ENCODE results near the gene FOXJ1. TPM values are rescaled to one million over a fixed set of nuclear protein-coding genes. Genes with fewer than 3 reads are reported as not detected.

The FOXJ1 gene
- polyA plus RNA-seq, 2 of the 4 experiments (the other 2 are of a cell fraction): 0.09 to 0.50 TPM

DNA sequence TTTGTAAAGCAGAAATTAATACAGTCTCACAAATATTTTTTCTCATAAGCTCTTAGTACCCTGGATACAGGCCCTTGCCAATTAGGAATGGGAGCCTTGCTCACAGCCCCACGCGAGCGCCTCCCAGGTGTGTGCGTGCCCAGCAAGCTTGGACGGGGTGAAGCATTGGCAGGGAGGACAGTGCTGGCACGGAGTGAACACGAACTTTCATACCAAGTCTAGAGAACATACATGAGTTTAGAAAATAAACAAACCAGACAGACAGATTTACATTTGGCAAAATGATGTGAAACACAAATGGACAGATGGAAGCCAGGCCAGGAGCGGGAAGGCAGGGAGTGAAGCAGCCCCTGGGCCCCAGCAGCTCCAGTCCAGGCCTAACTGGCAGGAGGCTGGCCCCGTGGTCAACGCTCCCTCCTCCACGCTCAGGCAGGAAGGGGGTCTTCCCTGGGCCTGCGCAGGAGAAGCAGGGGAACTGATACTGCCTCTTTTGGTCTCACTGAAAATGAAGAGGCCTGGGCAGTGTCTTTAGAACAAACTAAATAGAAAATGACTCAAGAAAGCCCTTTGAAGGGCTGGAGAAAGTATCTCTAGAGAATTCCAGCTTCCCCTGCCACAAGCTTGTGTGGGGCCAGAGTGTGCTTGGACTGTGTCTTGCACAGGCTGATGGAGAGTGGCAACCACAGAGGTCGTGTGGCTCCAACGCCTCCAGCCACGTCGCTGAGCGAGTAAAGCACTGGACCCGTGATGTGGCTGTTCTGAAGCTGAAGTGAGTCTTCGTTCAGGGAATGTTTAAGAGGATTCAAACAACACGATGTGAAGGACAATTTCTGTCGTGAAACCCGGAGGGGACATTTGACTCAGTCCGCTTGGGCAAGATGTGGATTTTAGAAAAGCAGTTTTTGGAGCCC lies 9.9 kb upstream of the FOXJ1 start:
- POLR2A ChIA-PET: no interaction called here
- WGBS (ENCODE audit: missing lambda C conversion rate): 83% methylated on average over 23 of the region's 23 CpGs

DNA sequence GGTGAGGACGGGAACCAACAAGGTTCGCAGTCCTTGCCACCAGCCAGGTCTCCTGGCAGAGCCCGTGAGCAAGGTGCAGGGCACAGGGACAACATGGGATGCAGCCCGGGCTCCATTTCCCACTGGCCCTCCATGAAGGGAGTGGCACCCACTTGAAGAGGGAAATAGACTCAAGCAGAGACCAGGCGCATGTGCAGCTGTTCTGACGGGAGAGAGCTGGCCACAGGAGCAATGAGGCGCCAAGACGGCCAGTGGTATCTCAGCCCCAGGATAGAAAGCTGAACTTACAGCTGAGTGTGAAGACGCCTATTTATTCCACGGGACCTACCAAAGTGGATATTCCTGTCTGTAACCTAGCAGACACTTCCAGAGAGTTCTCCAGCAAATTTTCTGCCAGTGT lies 8.2 kb upstream of the FOXJ1 start:
- Histone ChIP-seq H3K4me1 (no peaks in the 10 kb centered on the region), H3K27ac (no peak overlapping the region), H3K4me2 (no peak overlapping the region), H3K9me3 (no peaks in the 10 kb centered on the region), H3K4me3 (no peak overlapping the region)
- TF ChIP-seq RCOR1 (IDR thresholded peaks at IDR 0.05; ENCODE audit: low read depth, low read length) (no peak), CHD4 (IDR thresholded peaks at IDR 0.05; ENCODE audit: borderline replicate concordance) (no peak), KDM5A (IDR thresholded peaks at IDR 0.05) (no peak), HOXA7 (CRISPR knock-in tag; IDR thresholded peaks at IDR 0.05) (no peak), NPAS2 (CRISPR knock-in tag; IDR thresholded peaks at IDR 0.05; ENCODE audit: borderline replicate concordance) (no peak), HDAC2 (IDR thresholded peaks at IDR 0.05) (no peak), EP300 (IDR thresholded peaks at IDR 0.05) (no peak), POLR2A (IDR thresholded peaks at IDR 0.05; ENCODE audit: low read length) (no peak), JUNB (IDR thresholded peaks at IDR 0.05) (no peak), BHLHE40 (IDR thresholded peaks at IDR 0.05; ENCODE audit: low read depth, low read length) (no peak), EHMT2 (IDR thresholded peaks at IDR 0.05; ENCODE audit: low read depth) (no peak), JUN (IDR thresholded peaks at IDR 0.05) (no peak), POLR2AphosphoS2 (conservative IDR thresholded peaks at IDR 0.05; ENCODE audit: low read length) (no peak), HEYL (CRISPR knock-in tag; IDR thresholded peaks at IDR 0.05) (no peak), FOSL2 (IDR thresholded peaks at IDR 0.05) (no peak), FOSL2 (CRISPR knock-in tag; IDR thresholded peaks at IDR 0.05) (no peak)
- TF ChIP-seq, protein P1, sequence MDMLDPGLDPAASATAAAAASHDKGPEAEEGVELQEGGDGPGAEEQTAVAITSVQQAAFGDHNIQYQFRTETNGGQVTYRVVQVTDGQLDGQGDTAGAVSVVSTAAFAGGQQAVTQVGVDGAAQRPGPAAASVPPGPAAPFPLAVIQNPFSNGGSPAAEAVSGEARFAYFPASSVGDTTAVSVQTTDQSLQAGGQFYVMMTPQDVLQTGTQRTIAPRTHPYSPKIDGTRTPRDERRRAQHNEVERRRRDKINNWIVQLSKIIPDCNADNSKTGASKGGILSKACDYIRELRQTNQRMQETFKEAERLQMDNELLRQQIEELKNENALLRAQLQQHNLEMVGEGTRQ (IDR thresholded peaks at IDR 0.05): no peak
- TF ChIP-seq, protein P2, sequence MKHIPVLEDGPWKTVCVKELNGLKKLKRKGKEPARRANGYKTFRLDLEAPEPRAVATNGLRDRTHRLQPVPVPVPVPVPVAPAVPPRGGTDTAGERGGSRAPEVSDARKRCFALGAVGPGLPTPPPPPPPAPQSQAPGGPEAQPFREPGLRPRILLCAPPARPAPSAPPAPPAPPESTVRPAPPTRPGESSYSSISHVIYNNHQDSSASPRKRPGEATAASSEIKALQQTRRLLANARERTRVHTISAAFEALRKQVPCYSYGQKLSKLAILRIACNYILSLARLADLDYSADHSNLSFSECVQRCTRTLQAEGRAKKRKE (CRISPR knock-in tag; IDR thresholded peaks at IDR 0.05; ENCODE audit: low read depth): no peak
- TF ChIP-seq, protein P3, sequence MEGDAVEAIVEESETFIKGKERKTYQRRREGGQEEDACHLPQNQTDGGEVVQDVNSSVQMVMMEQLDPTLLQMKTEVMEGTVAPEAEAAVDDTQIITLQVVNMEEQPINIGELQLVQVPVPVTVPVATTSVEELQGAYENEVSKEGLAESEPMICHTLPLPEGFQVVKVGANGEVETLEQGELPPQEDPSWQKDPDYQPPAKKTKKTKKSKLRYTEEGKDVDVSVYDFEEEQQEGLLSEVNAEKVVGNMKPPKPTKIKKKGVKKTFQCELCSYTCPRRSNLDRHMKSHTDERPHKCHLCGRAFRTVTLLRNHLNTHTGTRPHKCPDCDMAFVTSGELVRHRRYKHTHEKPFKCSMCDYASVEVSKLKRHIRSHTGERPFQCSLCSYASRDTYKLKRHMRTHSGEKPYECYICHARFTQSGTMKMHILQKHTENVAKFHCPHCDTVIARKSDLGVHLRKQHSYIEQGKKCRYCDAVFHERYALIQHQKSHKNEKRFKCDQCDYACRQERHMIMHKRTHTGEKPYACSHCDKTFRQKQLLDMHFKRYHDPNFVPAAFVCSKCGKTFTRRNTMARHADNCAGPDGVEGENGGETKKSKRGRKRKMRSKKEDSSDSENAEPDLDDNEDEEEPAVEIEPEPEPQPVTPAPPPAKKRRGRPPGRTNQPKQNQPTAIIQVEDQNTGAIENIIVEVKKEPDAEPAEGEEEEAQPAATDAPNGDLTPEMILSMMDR (IDR thresholded peaks at IDR 0.05): no peak
- CTCF ChIA-PET: interaction anchor here (1.1 to 21.1 kb wide), 8 partner anchors 9 to 149 kb away, joined by 4 to 206 read pairs (median 6); no protein-coding TSS in a partner anchor
- 86% methylated on average over 10 of the region's 10 CpGs for WGBS (ENCODE audit: missing lambda C conversion rate)
- FAIRE-seq (no peak), DNase-seq (ENCODE audit: low read depth in 1 of 2, low spot score in 1 of 2) (no peak), ATAC-seq (no peak)
- POLR2A ChIA-PET: no interaction called here

More for the DNA sequence above, 9.9 kb upstream of the FOXJ1 start:
- TF ChIP-seq, protein P4, sequence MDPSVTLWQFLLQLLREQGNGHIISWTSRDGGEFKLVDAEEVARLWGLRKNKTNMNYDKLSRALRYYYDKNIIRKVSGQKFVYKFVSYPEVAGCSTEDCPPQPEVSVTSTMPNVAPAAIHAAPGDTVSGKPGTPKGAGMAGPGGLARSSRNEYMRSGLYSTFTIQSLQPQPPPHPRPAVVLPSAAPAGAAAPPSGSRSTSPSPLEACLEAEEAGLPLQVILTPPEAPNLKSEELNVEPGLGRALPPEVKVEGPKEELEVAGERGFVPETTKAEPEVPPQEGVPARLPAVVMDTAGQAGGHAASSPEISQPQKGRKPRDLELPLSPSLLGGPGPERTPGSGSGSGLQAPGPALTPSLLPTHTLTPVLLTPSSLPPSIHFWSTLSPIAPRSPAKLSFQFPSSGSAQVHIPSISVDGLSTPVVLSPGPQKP (IDR thresholded peaks at IDR 0.05; ENCODE audit: low read depth, low read length): no peak
- TF ChIP-seq FOSL2 (IDR thresholded peaks at IDR 0.05) (no peak), FOSL2 (CRISPR knock-in tag; IDR thresholded peaks at IDR 0.05) (no peak), SMC3 (IDR thresholded peaks at IDR 0.05) (no peak), HDAC2 (IDR thresholded peaks at IDR 0.05) (no peak), POLR2AphosphoS2 (conservative IDR thresholded peaks at IDR 0.05; ENCODE audit: low read length) (no peak), POLR2A (IDR thresholded peaks at IDR 0.05; ENCODE audit: low read length) (no peak), NFE2L2 (conservative IDR thresholded peaks at IDR 0.05; ENCODE audit: low read length) (no peak), TFCP2L1 (CRISPR knock-in tag; IDR thresholded peaks at IDR 0.05) (no peak), GATA3 (IDR thresholded peaks at IDR 0.05; ENCODE audit: borderline replicate concordance) (no peak), HOXB5 (CRISPR knock-in tag; IDR thresholded peaks at IDR 0.05) (no peak), EHMT2 (IDR thresholded peaks at IDR 0.05; ENCODE audit: low read depth) (no peak), SREBF2 (IDR thresholded peaks at IDR 0.05) (no peak)
- TF ChIP-seq, protein P5, sequence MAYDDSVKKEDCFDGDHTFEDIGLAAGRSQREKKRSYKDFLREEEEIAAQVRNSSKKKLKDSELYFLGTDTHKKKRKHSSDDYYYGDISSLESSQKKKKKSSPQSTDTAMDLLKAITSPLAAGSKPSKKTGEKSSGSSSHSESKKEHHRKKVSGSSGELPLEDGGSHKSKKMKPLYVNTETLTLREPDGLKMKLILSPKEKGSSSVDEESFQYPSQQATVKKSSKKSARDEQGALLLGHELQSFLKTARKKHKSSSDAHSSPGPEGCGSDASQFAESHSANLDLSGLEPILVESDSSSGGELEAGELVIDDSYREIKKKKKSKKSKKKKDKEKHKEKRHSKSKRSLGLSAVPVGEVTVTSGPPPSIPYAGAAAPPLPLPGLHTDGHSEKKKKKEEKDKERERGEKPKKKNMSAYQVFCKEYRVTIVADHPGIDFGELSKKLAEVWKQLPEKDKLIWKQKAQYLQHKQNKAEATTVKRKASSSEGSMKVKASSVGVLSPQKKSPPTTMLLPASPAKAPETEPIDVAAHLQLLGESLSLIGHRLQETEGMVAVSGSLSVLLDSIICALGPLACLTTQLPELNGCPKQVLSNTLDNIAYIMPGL (CRISPR knock-in tag; IDR thresholded peaks at IDR 0.05; ENCODE audit: borderline replicate concordance): no peak
- TF ChIP-seq, protein P6, sequence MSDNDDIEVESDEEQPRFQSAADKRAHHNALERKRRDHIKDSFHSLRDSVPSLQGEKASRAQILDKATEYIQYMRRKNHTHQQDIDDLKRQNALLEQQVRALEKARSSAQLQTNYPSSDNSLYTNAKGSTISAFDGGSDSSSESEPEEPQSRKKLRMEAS (IDR thresholded peaks at IDR 0.05): no peak
- TF ChIP-seq, protein P7, sequence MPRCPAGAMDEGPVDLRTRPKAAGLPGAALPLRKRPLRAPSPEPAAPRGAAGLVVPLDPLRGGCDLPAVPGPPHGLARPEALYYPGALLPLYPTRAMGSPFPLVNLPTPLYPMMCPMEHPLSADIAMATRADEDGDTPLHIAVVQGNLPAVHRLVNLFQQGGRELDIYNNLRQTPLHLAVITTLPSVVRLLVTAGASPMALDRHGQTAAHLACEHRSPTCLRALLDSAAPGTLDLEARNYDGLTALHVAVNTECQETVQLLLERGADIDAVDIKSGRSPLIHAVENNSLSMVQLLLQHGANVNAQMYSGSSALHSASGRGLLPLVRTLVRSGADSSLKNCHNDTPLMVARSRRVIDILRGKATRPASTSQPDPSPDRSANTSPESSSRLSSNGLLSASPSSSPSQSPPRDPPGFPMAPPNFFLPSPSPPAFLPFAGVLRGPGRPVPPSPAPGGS (IDR thresholded peaks at IDR 0.05): no peak
- Histone ChIP-seq H3K9me3 (no peaks in the 10 kb centered on the region), H3K4me1 (no peaks in the 10 kb centered on the region), H3K4me2 (no peak overlapping the region), H3K4me3 (no peak overlapping the region), H3K27ac (no peak overlapping the region)
- no peak for DNase-seq (ENCODE audit: low read depth in 1 of 2, low spot score in 1 of 2)
- no peak for FAIRE-seq
- CTCF ChIA-PET: interaction anchor here (0.6 to 21.1 kb wide), 15 partner anchors 8 to 215 kb away, joined by 3 to 206 read pairs (median 4); partner anchors contain the start of gene UBALD2
- no peak for ATAC-seq
